HG03521 (cell line): ENCODE measurements around the gene ZNF726.
"Not testable (repeated sequence)": the region's sequence is repeated elsewhere in the genome, so short reads cannot be mapped to it uniquely, and the experiment has no call there.

Experiments used
- ATAC-seq: cut with Tn5 transposase; IDR thresholded peaks from one replicate; pipeline ENCODE4 v1.9.1; 2021; ENCODE audit warnings: mild to moderate bottlenecking, moderate library complexity; ENCODE audit not compliant: unreplicated experiment

Gene ZNF726

DNA sequence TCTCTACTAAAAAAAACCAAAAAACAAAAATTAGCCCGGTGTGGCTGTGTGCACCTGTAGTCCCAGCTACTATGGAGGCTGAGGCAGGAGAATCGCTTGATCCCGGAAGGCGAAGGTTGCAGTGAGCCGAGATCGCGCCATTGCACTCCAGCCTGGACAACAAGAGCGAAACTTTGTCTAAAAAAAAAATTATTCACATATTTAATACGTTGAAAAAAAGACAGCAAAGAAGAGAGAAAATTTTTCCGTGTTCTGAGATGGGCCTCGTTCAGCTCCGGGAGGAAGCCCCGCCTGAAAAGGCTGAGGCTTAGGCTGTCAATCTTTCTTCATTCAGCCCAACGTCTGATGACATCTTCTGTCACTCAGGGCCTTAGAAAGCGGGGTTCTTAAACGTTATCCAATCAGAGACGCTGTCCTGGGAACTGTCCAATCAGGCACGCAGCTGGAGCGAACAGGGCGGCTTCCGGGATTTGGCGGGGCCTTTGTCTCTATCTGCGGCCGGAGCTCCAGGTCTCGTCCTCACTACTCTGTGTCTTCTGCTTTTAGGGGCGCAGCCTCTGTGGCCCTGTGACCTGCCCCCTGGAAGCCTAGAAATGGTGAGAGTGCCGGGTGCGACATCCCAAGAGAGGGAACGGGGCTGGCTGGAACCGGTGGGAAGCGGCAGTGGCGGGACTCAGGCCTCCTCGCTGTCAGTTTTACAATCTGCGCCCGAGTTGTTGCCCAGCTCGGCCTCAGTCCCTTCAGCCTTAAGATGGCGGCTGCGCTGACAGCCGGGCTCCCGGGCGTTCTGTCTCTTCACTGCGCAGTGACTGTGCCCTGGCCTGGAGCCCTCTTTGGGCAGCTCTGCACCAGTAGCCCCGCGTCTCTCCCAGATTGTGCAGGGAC lies at the start of gene ZNF726:
TSS of gene ZNF726 (plus strand) at position 485 of the 885 bp plus-strand sequence. CDS start at position 594, 109 bp downstream.
- ATAC-seq: peak; percentile 93

DNA sequence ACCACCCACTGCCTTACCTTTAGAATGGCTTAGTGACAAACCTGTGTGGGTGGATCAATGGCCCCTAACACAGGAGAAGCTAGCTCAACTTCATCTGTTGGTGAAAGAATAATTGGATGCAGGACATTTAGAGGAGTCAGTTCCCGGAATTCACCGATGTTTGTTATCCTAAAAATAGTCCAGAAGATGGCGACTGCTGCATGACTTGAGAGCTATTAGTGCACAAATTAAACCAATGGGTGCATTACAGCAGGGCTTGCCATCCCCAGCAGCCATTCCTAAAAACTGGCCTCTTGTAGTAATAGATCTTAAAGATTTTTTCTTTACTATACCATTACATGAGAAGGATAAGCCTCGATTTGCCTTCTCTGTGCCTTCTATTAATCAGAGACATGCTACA lies 46.8 kb upstream of the ZNF726 start:
- no peak for ATAC-seq

DNA sequence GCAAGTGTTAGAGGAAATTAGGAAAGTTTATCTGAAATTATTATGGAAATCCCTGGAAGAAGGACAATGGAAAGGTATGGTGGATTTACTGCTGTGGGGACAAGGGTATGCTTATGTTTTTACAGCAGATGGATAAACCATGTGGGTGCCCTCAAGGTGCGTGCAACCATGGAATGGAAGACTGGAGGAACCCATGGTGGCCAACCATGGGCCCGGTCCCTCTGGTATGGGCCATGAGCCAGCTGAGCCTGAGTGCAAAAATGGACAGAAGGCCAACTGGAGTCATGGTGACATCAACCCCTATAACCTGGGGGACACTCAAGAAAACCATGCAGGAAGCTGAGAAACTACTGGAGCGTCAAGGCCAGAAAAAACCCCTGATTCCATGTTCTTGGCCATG lies 46.1 kb upstream of the ZNF726 start:
- no peak for ATAC-seq

DNA sequence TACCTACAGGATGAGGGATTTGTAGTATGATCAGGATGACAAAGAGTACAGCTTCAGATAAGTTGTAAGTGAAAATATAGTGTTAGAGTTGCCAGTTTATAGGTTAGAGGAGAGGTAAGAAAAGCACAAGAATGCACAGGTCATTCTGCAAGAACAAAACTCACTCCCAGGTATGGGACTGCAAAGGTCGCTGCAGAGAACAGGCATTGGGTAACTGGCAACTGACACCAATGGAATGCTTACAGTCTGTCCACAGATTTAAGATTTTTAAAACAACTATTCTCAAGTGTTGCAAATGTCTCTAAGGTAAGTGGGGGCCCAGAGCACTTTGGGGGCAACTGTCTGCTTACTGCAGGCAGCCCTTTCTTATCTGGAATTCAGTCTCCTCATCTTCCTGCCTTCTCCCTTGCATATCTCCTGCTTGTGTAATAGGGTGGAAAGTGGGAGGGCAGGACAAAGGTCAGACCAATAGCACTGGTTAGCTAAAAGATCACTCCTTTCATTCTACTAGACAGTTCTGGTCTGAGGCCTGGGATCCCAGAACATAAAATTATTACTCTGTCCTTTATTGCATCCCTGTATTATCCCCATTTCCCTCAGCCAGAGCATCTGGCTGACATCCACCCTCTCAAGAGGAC lies 42.3 kb upstream of the ZNF726 start:
- no peak for ATAC-seq

DNA sequence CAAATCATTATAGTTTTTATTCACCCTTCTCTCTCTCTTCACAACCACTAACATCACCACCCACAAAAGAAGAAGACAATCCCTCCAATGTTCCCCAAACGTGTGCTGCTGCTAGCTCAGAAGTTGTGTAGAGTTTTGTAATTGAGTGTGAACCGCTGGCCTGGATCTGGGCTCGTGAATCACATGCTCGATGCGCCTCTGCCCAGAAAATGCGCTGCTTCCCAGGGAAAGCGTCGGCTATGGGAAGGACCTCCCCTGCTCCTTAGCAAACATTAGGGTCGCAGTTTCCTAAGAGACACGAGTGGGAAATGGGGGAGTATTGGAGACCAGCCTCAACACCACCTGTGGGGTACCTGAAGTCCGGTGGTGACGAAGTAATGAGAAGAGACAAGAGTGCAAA lies 38.4 kb upstream of the ZNF726 start:
- ATAC-seq: no peak

DNA sequence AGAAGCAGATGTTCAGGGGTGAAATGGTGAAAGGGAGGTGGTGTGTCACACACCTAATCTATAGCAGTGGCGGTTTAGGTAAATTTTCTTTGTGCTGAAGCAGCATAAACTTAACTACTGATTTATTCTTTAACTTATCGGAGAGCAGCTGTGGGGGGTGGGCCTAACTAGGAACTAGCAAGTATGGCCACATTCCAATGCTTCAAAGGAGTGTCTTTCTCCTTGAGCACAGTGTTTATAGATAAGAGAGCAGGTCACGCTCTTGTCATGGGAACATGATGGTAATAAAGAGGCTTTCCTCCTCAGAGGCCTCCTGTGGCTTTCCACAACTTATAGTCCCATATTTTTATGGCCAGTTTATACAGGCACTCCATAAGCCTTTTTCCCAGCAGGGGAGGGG lies 37.9 kb upstream of the ZNF726 start:
- ATAC-seq: not testable (repeated sequence)

DNA sequence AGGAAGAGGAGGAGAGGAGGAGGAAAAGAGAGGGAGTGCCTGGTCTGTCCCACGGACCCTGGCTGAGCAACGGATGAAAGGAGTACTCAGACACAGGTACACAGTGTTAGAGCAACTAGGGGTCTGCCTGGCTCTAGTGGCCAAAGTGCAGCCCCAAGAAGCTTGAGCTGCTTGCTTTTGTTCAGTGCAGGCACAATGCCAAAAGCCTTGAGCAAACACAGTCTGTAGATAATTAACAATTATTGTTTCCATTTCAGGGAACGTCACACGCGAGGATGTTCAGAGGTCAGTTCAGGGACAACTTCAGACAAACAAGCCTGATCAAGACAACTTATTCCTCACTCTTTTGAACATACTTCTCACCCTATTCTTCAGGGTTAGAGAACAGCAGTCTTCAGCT lies 32.2 kb upstream of the ZNF726 start:
- ATAC-seq: no peak

DNA sequence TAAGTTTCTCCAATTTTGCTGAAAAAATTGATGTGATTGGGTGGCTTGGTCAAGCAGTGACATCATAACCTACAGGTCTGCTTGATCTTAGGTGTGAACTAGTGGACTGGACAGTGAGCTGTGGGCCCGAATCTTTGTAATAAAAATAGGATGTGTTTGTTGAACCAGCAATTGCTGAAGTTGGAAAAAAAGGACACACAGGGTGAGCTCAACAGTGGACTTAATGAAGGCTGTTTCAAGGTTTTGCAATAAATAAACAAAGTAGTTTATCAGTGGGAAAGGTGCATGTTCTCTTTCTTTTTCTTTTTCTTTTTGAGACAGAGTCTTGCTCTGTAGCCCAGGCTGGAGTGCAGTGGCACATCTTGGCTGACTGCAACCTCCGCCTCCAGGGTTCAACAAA lies 30.3 kb upstream of the ZNF726 start:
- no peak for ATAC-seq

DNA sequence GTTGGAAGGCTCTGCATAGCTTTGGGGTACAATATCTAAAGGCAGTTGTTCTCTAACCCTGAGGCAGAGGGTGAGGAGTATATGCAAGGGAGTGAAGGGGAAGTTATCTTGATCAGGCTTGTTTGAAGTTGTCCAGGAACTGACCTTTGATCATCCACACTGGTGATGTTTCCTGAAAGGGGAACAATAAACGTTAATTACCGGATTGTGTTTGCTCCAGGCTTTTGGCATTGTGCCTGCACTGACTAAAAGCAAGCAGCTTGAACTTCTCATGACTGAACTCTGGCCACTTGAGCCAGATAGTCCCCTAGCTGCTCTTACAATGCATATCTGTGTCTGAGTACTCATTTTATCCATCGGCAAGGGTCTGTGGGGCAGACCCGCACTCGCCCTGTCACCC lies 27.0 kb upstream of the ZNF726 start:
- ATAC-seq: no peak

DNA sequence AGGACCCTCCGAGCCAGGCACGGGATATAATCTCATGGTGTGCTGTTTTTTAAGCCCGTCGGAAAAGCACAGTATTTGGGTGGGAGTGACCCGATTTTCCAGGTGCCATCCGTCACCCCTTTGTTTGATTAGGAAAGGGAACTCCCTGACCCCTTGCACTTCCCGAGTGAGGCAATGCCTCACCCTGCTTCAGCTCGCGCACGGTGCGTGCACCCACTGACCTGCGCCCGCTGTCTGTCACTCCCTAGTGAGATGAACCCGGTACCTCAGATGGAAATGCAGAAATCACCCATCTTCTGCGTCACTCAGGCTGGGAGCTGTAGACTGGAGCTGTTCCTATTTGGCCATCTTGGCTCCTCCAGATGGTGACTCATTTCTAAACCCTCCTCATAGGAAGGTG lies 18.6 kb upstream of the ZNF726 start:
- not testable (repeated sequence) for ATAC-seq

DNA sequence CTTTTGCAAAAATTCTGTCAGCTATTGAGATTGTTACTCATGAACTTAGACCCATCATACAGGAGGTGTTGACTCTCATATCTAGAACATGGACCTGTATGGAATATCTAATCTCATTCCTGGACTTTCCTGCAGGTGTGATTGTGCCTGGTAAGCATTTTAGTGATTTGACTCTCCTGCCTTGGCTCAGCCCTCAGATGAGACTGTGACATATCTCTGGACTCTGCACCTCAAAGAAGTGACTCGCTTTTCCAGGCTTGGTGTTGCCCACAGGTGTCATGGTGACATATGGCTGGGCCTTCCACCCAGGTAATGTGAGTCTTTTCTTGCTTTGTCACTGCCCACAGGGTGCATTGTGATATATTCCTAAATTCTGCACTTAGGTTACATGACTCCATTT lies 17.8 kb upstream of the ZNF726 start:
- ATAC-seq: no peak

DNA sequence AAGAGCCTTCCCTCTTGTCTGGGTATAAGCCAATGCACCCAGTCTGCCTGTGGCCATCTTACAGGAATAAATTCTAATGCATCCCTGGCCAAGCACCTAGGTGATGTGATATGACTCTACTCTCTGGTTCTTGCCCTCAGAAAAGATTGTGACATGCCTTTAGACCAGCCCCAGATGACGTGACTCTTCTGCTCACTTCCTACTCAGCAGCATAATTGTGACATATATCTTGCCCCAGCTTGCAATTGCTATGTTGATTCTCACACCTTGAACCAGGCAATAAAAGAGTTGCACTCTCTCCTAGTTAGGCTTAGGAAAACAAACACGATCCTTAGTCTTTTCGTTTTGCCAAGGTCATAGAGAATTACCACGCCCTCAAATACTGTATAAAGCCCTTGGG lies 13.3 kb upstream of the ZNF726 start:
- ATAC-seq: no peak

DNA sequence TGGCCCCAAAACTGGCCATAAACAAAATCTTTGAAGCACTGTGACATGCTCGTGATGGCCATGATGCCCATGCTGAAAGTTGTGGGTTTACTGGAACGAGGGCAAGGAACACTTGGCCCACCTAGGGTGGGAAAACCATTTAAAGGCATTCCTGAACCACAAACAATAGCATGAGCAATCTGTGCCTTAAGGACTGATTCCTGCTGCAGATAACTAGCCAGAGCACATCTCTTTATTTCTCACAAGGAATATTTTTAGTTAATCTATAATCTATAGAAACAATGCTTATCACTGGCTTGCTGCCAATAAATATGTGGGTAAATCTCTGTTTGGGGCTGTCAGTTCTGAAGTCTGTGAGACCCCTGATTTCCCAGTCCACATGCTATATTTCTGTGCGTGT lies 10.3 kb upstream of the ZNF726 start:
- ATAC-seq: no peak

DNA sequence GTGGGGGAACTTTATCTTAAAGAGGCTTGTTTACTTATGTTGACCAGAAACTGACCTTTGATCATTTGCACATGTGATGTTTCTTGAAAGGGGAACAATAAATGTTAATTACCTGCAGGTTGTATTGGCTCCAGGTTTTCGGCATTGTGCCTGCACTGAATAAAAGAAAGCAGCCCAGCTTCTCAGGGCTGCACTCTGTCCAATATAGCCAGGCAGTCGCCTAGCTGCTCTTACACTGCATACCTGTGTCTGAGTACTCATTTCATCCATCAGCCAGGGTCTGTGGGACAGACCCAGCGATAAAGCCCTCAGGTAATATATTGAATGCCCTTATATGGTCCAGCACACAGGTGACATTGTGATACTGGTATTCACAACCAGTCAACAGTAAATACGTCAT lies 8.9 kb upstream of the ZNF726 start:
- no peak for ATAC-seq

DNA sequence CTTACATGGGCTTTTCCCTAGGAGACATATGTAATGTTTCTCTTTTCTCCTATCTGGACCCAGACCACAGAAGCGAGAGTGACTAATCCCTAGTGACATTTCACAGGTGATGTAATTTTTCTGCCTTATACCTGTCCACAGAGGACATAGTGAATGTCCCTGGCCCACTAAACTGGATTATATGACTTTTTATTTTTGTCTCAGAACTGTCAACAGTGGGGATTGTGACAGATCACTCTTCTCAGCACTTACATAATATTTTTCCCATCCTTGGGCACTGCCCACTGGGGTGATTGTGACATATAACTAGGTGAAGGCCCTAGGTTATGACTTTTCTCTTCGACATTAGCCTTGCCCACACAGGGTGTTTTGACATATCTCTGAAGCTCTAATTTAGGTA lies 7.9 kb upstream of the ZNF726 start:
- no peak for ATAC-seq

DNA sequence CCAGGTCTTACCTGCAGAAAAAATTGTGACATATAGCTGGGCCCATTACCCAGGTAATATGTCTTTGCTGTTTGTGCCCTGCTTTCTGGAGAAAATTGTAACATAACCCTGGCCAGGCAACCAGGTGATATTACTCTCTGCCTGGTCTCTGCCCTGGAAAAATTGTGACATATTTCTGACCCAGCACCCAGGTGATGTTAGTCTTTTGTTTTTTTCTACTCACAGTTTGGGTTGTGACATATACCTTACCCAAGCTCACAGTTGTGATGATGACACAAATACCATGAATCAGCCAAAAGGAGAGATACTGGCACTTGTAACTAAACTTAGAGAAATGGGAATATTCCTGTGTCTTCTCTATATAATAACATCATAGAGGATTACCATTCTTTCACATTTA lies 6.5 kb upstream of the ZNF726 start:
- ATAC-seq: no peak

DNA sequence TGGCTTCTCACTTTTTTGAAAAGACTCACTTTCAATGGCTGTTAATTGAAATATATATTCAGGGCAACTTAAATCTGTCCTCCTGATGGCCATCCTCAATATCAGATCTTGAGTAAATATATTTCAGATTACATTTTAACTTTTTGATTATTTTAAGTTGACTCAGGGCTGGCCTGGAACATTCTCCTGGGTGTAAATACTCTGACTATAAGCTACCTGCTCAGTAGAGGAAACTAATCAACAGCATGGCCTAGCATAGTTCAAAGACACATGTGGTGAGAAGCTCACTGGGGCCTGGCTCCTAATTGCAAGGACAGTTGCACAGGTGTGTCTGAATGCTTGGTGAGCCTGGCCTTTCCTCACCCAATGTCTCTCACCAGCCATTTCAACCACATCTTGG lies 5.5 kb upstream of the ZNF726 start:
- ATAC-seq: no peak

DNA sequence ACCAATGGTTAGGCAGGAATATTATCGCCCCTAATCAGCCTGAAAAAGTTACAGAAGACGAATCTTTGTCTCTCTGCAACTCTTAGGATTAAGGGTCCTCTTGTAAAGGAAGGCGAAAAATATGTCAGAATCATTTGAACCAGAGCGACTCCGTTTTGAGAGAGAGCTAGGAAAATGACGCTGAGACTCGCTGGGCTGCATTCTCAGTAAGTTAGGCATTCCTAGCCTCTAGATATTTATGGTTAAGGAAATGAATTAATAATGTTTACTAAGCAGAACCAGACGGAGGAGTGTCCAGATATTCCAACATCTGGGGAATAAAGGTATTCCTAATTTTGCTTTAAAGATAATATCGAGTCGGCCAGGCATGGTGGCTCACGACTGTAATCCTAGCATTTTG lies 755 bp upstream of the ZNF726 start:
- ATAC-seq: no peak

DNA sequence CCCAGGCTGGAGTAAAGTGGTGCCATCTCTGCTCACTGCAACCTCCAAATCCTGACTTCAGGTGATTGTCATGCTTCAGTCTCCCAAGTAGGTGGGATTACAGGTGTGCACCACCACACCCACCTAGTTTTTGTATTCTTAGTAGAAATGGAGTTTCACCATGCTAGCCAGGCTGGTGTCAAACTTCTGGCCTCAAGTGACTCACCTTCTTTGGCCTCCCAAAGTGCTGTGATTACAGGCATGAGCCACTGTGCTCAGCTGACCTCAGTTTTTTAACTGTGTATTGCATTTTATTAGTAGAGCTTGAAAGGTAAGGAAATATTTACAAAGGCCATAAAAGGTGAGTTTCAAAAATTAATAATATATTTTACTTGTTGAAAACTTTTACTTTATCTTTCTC lies 2.3 kb downstream of the ZNF726 start:
- ATAC-seq: no peak

DNA sequence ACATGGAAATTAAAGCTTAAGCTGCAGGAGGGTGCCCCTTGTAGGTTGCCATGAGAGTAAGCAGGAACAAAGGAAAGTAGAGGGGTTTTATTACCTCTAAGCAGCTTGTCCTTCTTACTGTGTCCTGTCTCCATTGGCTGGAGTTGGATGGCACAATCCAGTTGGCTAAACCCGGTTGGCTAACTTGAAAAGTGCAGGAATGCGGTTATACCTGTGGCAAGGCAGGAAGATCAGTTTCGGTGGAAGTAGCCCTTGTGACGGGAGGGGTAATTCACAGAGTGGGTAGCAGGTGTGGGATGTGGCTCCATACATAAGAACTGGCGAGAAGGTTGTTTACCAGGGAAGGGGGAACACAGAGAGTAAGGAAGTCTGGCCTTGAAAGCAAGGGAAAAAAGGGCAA lies 3.2 kb downstream of the ZNF726 start:
- no peak for ATAC-seq

DNA sequence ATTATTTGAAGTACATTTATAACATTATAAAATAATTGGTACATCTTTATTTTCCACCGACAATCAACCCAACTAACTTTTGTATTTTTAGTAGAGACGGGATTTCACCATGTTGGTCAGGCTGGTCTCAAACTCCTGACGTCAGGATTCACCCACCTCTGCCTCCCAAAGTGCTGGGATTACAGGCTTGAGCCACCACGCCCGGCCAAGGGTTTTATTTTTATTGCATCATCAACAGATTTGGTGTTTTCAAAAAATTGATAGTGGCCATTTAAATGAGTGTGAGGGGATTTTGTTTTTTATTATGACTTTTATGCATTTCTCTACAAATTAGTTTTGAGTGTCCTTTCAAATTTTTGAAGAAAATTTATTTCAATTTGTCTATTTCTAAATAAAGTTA lies 10.6 kb downstream of the ZNF726 start:
- ATAC-seq: no peak

DNA sequence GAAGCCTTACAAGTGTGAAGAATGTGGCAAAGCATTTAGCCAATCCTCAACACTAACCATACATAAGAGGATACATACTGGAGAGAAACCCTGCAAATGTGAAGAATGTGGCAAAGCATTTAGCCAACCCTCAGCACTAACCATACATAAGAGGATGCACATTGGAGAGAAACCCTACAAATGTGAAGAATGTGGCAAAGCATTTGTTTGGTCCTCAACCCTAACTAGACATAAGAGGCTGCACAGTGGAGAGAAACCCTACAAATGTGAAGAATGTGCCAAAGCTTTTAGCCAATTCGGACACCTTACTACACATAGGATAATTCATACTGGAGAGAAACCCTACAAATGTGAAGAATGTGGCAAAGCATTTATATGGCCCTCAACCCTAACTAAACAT lies 18.2 kb downstream of the ZNF726 start:
- no peak for ATAC-seq

DNA sequence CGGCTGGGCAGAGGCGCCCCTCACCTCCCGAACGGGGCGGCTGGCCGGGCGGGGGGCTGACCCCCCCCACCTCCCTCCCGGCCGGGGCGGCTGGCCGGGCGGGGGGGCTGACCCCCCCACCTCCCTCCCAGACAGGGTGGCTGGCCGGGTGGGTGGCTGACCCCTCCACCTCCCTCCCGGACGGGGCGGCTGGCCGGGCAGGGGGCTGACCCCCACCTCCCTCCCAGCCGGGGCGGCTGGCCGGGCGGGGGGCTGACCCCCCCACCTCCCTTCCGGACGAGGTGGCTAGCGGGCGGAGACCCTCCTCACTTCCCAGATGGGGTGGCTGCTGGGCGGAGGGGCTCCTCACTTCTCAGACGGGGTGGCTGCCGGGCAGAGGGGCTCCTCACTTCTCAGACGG lies 22.3 kb downstream of the ZNF726 start:
- not testable (repeated sequence) for ATAC-seq
